Cardiac fibroblast (primary cell): Measurements from ENCODE around the gene NID1.

ENCODE experiments used
- DNase-seq, 2 donors: peaks; one replicate each; pipeline versions ENCODE4 v3.0.0 to v3.0.0-alpha.2; 2010; ENCODE audit warnings: low read depth in 2 of 2
- H3K4me3 ChIP-seq, 2 donors: replicated peaks in 1 of 2; 1 replicate in 1 of 2; 2 replicates in 1 of 2; pipeline ENCODE4 v1.5.1; 2011; ENCODE audit warnings: low read depth in 2 of 2, low read length in 2 of 2, mild to moderate bottlenecking in 2 of 2, moderate library complexity in 1 of 2
- TF ChIP-seq, protein P1 (sequence below): IDR thresholded peaks from one replicate; pipeline ENCODE4 v1.5.1; 2011; ENCODE audit warnings: low read depth, mild to moderate bottlenecking, low read length, inconsistent platforms

NID1 gene, protein sequence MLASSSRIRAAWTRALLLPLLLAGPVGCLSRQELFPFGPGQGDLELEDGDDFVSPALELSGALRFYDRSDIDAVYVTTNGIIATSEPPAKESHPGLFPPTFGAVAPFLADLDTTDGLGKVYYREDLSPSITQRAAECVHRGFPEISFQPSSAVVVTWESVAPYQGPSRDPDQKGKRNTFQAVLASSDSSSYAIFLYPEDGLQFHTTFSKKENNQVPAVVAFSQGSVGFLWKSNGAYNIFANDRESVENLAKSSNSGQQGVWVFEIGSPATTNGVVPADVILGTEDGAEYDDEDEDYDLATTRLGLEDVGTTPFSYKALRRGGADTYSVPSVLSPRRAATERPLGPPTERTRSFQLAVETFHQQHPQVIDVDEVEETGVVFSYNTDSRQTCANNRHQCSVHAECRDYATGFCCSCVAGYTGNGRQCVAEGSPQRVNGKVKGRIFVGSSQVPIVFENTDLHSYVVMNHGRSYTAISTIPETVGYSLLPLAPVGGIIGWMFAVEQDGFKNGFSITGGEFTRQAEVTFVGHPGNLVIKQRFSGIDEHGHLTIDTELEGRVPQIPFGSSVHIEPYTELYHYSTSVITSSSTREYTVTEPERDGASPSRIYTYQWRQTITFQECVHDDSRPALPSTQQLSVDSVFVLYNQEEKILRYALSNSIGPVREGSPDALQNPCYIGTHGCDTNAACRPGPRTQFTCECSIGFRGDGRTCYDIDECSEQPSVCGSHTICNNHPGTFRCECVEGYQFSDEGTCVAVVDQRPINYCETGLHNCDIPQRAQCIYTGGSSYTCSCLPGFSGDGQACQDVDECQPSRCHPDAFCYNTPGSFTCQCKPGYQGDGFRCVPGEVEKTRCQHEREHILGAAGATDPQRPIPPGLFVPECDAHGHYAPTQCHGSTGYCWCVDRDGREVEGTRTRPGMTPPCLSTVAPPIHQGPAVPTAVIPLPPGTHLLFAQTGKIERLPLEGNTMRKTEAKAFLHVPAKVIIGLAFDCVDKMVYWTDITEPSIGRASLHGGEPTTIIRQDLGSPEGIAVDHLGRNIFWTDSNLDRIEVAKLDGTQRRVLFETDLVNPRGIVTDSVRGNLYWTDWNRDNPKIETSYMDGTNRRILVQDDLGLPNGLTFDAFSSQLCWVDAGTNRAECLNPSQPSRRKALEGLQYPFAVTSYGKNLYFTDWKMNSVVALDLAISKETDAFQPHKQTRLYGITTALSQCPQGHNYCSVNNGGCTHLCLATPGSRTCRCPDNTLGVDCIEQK

DNA sequence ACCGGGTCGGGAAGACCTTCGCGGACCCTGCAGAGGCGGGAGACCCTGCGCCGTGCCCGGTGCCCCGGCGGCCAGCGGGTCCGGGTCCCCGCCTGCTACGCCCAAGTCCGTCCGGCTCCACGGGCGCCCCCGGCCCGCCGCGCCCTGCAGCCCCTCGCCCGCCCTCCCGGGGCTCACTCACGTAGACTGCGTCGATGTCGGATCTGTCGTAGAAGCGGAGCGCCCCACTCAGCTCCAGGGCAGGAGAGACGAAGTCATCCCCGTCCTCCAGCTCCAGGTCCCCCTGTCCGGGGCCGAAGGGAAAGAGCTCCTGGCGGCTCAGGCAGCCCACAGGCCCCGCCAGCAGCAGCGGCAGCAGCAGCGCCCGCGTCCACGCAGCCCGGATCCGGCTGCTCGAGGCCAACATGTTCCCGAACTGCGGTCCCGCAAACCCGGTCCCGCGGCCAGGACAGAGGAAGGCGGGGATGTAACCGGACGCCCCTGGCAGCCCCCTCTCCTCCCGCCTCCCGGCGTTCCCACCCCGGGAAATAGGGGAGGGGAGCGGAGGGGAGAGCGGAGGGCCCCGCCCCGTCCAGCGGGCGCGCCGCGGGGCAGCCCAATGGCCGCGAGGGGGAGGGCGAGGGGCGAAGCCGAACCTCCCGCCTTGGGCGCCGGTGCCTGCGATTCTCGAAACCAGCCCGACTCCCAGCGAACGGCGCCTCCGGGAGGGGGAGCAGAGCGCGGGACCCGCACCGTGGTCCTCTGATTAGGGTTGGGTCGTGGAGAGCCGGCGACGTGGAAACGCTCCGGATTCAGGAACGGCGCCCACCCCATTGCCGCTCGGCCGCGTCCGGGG lies at the start of gene NID1:
Gene NID1 (minus strand): TSS at position 417 of the 835 bp plus-strand sequence. CDS start 11 bp downstream, at position 406.
- DNase-seq, result peak; percentile 77 to 92
- H3K4me3 ChIP-seq, result peak within 1 kb of the TSS; percentile 77 to 87
- TF ChIP-seq, protein P1, sequence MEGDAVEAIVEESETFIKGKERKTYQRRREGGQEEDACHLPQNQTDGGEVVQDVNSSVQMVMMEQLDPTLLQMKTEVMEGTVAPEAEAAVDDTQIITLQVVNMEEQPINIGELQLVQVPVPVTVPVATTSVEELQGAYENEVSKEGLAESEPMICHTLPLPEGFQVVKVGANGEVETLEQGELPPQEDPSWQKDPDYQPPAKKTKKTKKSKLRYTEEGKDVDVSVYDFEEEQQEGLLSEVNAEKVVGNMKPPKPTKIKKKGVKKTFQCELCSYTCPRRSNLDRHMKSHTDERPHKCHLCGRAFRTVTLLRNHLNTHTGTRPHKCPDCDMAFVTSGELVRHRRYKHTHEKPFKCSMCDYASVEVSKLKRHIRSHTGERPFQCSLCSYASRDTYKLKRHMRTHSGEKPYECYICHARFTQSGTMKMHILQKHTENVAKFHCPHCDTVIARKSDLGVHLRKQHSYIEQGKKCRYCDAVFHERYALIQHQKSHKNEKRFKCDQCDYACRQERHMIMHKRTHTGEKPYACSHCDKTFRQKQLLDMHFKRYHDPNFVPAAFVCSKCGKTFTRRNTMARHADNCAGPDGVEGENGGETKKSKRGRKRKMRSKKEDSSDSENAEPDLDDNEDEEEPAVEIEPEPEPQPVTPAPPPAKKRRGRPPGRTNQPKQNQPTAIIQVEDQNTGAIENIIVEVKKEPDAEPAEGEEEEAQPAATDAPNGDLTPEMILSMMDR, result peak; percentile 11

DNA sequence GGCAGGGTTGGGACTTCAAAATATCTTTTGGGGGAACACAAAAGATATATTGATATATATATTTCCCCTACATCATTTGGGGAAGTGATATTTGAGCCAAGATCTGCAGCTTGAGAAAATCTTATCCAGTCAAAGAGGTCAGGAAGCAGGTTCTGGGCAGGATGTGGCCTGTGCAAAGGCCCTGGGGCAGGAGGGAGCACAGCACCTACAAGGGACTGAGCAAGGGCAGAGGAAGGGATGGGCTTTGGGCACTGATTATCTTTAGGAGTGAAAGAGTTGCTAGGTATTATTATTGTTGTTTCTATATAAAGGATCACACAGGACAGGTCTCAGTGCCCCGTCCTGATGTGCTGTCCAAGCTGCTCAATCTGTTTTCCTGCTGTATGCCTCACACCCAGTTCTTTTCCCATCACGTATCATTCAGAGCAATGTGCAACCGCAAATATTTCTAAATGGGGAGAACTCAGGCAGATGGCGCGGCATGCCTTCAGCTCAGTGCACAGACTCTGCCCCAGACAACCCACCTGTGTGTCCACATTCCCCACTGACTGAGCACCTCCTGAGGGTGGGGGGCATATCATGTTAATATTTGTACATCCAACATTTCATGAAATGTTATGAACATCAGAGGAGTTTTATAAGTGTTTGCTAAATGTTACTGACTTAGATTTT lies 49.3 kb upstream of the NID1 start:
- H3K4me3 ChIP-seq, result no peak overlapping the region
- no peak for DNase-seq
- TF ChIP-seq, protein P1, result no peak

DNA sequence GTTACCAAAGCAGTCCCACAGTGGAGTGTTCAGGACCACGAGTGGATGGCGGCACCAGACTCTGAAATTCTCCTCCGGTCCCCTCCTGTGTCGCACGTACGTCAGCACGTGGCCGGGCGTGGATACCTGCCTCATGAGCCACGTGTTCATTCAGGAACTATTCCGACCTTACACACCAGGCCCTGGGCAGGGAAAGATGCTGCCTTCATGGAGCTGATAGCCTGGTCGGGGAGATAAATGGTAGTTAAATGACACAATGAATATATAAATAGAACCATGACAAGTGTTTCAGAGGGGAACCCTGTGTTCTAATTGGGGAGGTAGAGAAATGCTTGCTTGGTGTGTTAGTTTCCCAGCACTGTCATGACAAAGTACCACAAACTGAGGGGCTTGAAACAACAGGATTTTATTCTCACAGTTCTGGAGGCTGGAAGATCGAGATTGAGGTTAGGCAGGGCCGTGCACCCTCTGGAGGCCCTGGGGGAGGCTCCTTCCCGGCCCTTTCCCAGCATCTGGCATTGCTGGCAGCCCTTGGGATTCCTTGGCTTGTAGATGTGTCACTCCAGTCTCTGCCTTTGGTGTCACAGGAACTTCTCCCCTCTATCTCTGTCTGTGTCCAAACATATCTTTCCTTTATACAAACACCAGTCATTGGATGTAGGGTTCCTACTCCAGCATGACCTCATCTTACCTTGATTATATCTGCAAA lies 48.6 kb upstream of the NID1 start:
- no peak overlapping the region for H3K4me3 ChIP-seq
- TF ChIP-seq, protein P1, result no peak
- no peak for DNase-seq

DNA sequence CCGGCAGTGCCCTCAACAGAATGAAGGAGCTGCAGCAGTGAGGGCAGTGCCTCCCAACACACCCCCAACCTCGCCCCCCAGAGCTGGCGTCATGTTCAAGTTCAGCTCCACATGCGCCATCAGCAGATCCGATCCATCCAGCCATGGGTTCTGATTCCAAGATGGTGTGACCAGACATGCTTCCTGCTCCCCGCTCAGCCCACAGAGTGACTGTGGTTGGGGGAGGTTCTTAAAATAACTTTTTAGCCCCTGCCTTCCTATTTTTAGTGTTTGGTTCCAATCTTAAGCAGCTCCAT lies 47.4 kb upstream of the NID1 start:
- TF ChIP-seq, protein P1, result no peak
- no peak for DNase-seq
- no peak overlapping the region for H3K4me3 ChIP-seq

DNA sequence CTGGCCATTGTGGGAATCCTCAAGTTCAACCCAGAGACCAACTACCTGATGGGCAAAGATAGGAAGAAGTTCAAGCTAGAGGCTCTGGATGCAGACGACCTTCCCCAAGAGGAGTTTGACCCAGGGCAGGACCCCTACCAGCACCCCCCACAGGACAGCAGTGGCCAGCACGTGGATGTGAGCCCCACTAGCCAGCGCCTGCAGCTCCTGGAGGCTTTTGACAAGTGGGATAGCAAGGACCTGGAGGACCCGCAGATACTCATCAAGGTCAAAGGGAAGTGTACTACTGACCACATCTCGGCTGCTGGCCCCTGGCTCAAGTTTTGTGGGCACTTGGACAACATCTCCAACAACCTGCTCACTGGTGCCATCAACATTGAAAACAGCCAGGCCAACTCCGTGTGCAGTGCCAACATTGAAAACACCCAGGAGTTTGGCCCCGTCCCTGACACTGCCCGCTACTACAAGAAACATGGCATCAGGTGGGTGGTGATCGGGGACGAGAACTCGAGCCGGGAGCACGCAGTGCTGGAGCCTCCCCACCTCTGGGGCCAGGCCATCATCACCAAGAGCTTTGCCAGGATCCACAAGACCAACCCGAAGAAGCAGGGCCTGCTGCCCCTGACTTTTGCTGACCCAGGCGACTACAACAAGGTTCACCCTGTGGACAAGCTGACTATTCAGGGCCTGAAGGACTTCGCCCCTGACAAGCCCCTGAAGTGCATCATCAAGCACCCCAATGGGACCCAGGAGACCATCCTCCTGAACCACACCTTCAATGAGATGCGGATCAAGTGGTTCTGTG lies 46.8 kb upstream of the NID1 start:
- TF ChIP-seq, protein P1, result no peak

More for the DNA sequence above, 46.8 kb upstream of the NID1 start:
- no peak overlapping the region for H3K4me3 ChIP-seq
- DNase-seq, result no peak
